Measurements from ENCODE around the gene JOSD2. TPM values are rescaled to one million over a fixed set of nuclear protein-coding genes. Genes with fewer than 3 reads are reported as not detected.

The JOSD2 gene
- total RNA-seq, 4 donors from 2014 or later: 10.8 to 169 (median 36.6) TPM

- H3K4me3 ChIP-seq: no peak overlapping the region
- no peak for TF ChIP-seq POLR2AphosphoS5 (IDR thresholded peaks at IDR 0.05)
- no peak for TF ChIP-seq POLR2A (IDR thresholded peaks at IDR 0.05)
- WGBS, 2 donors (ENCODE audit: low coverage in 1 of 2): 36 to 41% methylated on average over 4 to 12 of the region's 12 CpGs
- peaks cover 30% of the 10 kb centered on the region for H3K27me3 ChIP-seq
- no peak for DNase-seq
- intact Hi-C loops (cut with DNase I; ENCODE audit: low total_unique reads): no loop called here
- peaks cover 0 to 5% (median 0%) of the 10 kb centered on the region in 4 donors for H3K4me1 ChIP-seq
- H3K36me3 ChIP-seq: no peaks in the 10 kb centered on the region
- H3K27ac ChIP-seq: no peak overlapping the region
- in situ Hi-C loops (cut with MboI; ENCODE audit: low pct_ligation_motif_present in 1 of 4, low pct_unique_long_range_greater_than_20kb in 1 of 4, low sequenced_read_pairs in 3 of 4): no loop called here
- H3K9me3 ChIP-seq: no peaks in the 10 kb centered on the region
Observed at GRCh38 chr19:50516456-50516855, 5.5 kb upstream of the JOSD2 start.

GRCh38 chr19:50515168-50515561, 4.2 kb upstream of the JOSD2 start:
- WGBS, 2 donors (ENCODE audit: low coverage in 1 of 2): 75% methylated on average over 9 of the region's 11 CpGs; no CpG with 5 or more reads in 1 of the 2 donors
- no peaks in the 10 kb centered on the region for H3K36me3 ChIP-seq
- no peak overlapping the region for H3K27ac ChIP-seq
- no peak overlapping the region for H3K4me3 ChIP-seq
- no peaks in the 10 kb centered on the region for H3K9me3 ChIP-seq
- in situ Hi-C loops (cut with MboI; ENCODE audit: low pct_ligation_motif_present in 1 of 4, low pct_unique_long_range_greater_than_20kb in 1 of 4, low sequenced_read_pairs in 3 of 4) (no loop called here), intact Hi-C loops (cut with DNase I; ENCODE audit: low total_unique reads) (no loop called here)
- no peak for DNase-seq
- TF ChIP-seq POLR2AphosphoS5 (IDR thresholded peaks at IDR 0.05) (no peak), CTCF (IDR thresholded peaks at IDR 0.05) (no peak), POLR2A (IDR thresholded peaks at IDR 0.05) (no peak), EP300 (IDR thresholded peaks at IDR 0.05; ENCODE audit: low read depth) (no peak)
- H3K27me3 ChIP-seq: peaks cover 30% of the 10 kb centered on the region
- H3K4me1 ChIP-seq: peaks cover 5 to 11% (median 6%) of the 10 kb centered on the region in 4 donors

- no peak for TF ChIP-seq POLR2A (IDR thresholded peaks at IDR 0.05)
- H3K36me3 ChIP-seq: no peaks in the 10 kb centered on the region
- in situ Hi-C loops (cut with MboI; ENCODE audit: low pct_ligation_motif_present in 1 of 4, low pct_unique_long_range_greater_than_20kb in 1 of 4, low sequenced_read_pairs in 3 of 4): no loop called here
- no peak overlapping the region for H3K27ac ChIP-seq
- intact Hi-C loops (cut with DNase I; ENCODE audit: low total_unique reads): no loop called here
- no peak for DNase-seq
- H3K27me3 ChIP-seq: peaks cover 30% of the 10 kb centered on the region
- no peak overlapping the region for H3K4me3 ChIP-seq
- 7 to 48% methylated on average over 3 to 34 of the region's 38 CpGs for WGBS, 2 donors (ENCODE audit: low coverage in 1 of 2)
- peaks cover 7 to 14% (median 9%) of the 10 kb centered on the region in 4 donors for H3K4me1 ChIP-seq
- H3K9me3 ChIP-seq: no peaks in the 10 kb centered on the region
Observed at GRCh38 chr19:50514346-50515167, 3.6 kb upstream of the JOSD2 start.

- H3K9me3 ChIP-seq: no peaks in the 10 kb centered on the region
- peaks cover 7 to 14% (median 9%) of the 10 kb centered on the region in 4 donors for H3K4me1 ChIP-seq
- H3K4me3 ChIP-seq: no peak within 1 kb of the TSS
- H3K36me3 ChIP-seq: no peaks in the 10 kb centered on the region
- 29% methylated on average over 22 of the region's 22 CpGs; no CpG with 5 or more reads in 1 of the 2 donors for WGBS, 2 donors (ENCODE audit: low coverage in 1 of 2)
- H3K27ac ChIP-seq: no peak within 1 kb of the TSS
- TF ChIP-seq POLR2A (IDR thresholded peaks at IDR 0.05): no peak
- TF ChIP-seq CTCF (IDR thresholded peaks at IDR 0.05): no peak
- no peak for TF ChIP-seq EP300 (IDR thresholded peaks at IDR 0.05; ENCODE audit: low read depth)
- no peak for TF ChIP-seq POLR2AphosphoS5 (IDR thresholded peaks at IDR 0.05)
- H3K27me3 ChIP-seq: peaks cover 30% of the 10 kb centered on the region
- DNase-seq: no peak
- in situ Hi-C loops (cut with MboI; ENCODE audit: low pct_ligation_motif_present in 1 of 4, low pct_unique_long_range_greater_than_20kb in 1 of 4, low sequenced_read_pairs in 3 of 4): no loop called here
- intact Hi-C loops (cut with DNase I; ENCODE audit: low total_unique reads): no loop called here
Observed at GRCh38 chr19:50513746-50514345, 2.9 kb upstream of the JOSD2 start, which contains the start of gene ASPDH. Gene ASPDH, minus strand, starts transcription at chr19:50513913. Its CDS starts 90 bp downstream, at chr19:50513823.

GRCh38 chr19:50512999-50513745, 2.2 kb upstream of the JOSD2 start:
- H3K36me3 ChIP-seq: no peaks in the 10 kb centered on the region
- WGBS, 2 donors (ENCODE audit: low coverage in 1 of 2): 32 to 53% methylated on average over 4 to 12 of the region's 12 CpGs
- no peak overlapping the region for H3K27ac ChIP-seq
- peaks cover 7 to 14% (median 9%) of the 10 kb centered on the region in 4 donors for H3K4me1 ChIP-seq
- intact Hi-C loops (cut with DNase I; ENCODE audit: low total_unique reads): no loop called here
- DNase-seq: no peak
- peaks cover 30% of the 10 kb centered on the region for H3K27me3 ChIP-seq
- in situ Hi-C loops (cut with MboI; ENCODE audit: low pct_ligation_motif_present in 1 of 4, low pct_unique_long_range_greater_than_20kb in 1 of 4, low sequenced_read_pairs in 3 of 4): no loop called here
- TF ChIP-seq POLR2A (IDR thresholded peaks at IDR 0.05): no peak
- no peak for TF ChIP-seq EP300 (IDR thresholded peaks at IDR 0.05; ENCODE audit: low read depth)
- no peak for TF ChIP-seq CTCF (IDR thresholded peaks at IDR 0.05)
- TF ChIP-seq POLR2AphosphoS5 (IDR thresholded peaks at IDR 0.05): no peak
- H3K9me3 ChIP-seq: no peaks in the 10 kb centered on the region
- no peak overlapping the region for H3K4me3 ChIP-seq

Measured in transverse colon (tissue), 4 donors.